GM19025 (cell line): ENCODE results near the gene GRAP2.
"Not testable (repeated sequence)": the region's sequence is repeated elsewhere in the genome, so short reads cannot be mapped to it uniquely, and the experiment has no call there.

Experiments used
- ATAC-seq: cut with Tn5 transposase; IDR thresholded peaks from one replicate; pipeline ENCODE4 v1.9.1; 2021; ENCODE audit warnings: mild to moderate bottlenecking, low read depth, moderate library complexity; ENCODE audit not compliant: unreplicated experiment

Gene GRAP2

GRCh38 chr22:39896313-39896996, 4.4 kb upstream of the GRAP2 start:
- no peak for ATAC-seq

- no peak for ATAC-seq
Observed at GRCh38 chr22:39897841-39898240, 3.0 kb upstream of the GRAP2 start.

GRCh38 chr22:39898997-39899396, 1.9 kb upstream of the GRAP2 start:
- ATAC-seq: no peak

- ATAC-seq: no peak
Observed at GRCh38 chr22:39901565-39902146, 772 bp downstream of the GRAP2 start.

DNA sequence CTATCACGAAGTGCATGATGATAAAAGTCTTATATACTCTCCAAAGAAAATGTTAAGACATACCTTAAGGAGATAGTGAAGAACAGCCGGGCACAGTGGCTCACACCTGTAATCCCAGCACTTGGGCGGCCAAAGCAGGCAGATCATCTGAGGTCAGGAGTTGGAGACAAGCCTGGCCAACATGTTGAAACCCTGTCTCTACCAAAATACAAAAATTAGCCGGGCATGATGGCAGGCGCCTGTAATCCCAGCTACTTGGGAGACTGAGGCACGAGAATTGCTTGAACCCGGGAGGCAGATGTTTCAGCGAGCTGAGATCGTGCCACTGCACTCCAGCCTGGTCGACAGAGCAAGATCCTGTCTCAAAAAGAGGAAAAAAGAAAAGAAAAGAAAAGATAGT, 3.1 kb downstream of the GRAP2 start:
- ATAC-seq: not testable (repeated sequence)

GRCh38 chr22:39904862-39905261, 4.0 kb downstream of the GRAP2 start:
- ATAC-seq: no peak

DNA sequence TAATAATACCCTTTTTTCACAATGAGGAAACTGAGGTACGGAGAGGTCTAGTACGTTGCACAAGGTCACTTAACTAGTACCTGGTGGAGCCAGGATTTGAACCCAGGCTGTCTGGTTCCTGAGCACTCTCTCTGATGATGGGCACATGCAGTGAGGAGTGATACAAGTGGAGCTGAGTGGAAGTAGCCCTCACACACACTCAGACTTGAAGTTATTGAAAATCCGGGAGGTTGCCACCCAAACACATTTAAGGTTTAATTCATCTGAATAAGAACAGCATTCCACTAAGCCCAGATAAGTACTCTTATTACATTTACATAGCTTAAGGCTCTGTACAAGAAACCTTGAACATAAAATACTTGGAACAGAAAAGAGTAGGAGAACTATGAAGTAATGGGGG, 4.8 kb downstream of the GRAP2 start:
- no peak for ATAC-seq

DNA sequence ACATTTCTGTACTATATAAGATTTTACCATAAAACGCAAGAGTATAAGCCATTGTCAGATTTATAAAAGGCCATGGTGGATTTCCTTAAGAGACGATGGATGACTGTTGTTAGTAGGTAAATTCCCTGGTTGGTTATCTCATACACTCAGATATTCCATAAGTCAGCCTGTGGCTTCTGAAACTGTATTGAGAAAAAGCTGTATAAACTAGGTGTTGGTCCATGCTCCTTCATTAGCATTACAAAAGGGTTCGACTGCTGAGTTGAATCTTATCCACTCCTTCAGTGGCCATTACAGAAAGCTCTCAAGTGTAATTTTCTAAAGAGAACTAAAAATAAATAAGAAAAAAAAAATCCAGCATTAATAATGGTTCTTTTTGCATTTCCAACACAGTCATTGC, 5.3 kb downstream of the GRAP2 start:
- no peak for ATAC-seq

GRCh38 chr22:39907047-39907446, 6.2 kb downstream of the GRAP2 start:
- no peak for ATAC-seq

- ATAC-seq: no peak
Observed at GRCh38 chr22:39907605-39908097, 6.8 kb downstream of the GRAP2 start.

DNA sequence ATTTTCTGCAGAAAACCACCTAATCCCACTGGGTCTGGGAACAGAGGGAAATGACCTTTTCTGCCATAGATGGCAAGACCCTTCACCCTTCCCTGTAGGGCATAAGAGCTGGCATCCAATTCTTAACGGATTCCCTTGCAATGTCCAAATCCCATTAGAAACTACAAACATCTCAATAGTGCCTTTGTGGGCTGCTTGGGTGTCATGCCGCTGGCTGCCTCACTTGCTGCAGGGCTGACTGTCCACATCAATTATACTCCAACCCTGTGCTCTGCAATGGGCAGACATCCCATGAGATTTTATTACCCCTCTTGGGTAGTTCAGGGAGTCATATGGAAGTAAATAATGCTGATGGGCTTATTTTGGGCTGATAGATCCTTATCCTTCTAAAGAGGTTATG, 7.3 kb downstream of the GRAP2 start:
- ATAC-seq: no peak

DNA sequence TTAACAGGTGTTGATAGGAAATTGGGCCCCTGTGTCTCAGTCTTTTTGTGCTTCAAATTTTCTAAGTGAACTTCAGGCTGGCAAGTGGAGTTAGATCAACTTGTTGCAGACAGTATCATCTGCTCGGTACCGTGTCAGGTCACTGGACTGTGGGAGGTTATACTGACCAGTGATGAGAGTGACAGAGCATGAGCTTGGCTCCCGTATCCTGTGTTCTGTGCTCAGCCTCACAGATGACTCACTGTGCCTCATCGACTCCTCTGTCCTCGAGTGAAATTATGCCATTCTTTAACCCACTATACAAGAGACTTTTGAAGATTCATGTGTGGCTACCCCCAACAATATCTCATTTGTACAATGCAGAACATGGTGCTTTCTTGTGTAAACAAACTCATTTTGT, 7.9 kb downstream of the GRAP2 start:
- no peak for ATAC-seq

- ATAC-seq: no peak
Observed at GRCh38 chr22:39910876-39911613, 10.2 kb downstream of the GRAP2 start.

- no peak for ATAC-seq
Observed at GRCh38 chr22:39913321-39913720, 12.4 kb downstream of the GRAP2 start.

DNA sequence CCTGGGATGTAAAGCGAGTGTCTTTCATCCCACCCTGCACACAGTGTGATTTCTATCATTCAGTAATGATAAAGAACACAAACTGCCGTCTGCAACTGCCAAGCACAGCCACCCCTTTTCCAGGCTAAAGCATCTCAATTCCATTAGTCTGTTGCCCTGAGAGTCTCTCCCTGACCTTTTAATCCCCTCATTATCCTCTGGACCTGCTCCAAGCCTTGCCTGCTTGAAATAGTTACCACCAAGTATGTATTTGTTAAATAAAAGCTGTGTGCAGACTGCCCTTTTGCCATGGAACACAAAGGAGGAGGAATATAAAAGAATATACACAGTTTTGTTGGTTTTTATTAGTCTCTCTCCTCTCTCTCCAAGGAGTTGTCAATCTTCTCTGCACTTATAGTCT, 13.0 kb downstream of the GRAP2 start:
- no peak for ATAC-seq

GRCh38 chr22:39914584-39914983, 13.7 kb downstream of the GRAP2 start:
- ATAC-seq: no peak

- no peak for ATAC-seq
Observed at GRCh38 chr22:39915295-39915726, 14.4 kb downstream of the GRAP2 start.

DNA sequence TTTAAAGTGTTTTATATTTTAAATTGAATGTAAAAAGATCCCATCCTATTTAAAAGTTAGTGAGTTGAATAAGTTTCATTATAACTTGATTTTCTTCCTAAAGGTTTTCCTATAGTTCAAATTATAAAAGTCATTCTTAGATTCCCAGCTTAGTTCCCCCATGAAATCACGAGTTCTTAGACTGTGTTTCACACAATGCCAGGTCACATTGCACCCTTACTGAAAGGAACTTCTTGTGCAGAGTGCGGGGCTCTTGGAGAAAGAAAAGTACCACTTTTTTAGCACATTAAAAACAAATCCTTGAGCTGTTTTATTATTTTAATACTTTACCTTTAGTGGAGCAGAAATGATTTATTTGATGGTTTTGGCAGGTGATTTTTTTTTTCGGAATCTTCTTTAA, 15.6 kb downstream of the GRAP2 start:
- ATAC-seq: no peak

DNA sequence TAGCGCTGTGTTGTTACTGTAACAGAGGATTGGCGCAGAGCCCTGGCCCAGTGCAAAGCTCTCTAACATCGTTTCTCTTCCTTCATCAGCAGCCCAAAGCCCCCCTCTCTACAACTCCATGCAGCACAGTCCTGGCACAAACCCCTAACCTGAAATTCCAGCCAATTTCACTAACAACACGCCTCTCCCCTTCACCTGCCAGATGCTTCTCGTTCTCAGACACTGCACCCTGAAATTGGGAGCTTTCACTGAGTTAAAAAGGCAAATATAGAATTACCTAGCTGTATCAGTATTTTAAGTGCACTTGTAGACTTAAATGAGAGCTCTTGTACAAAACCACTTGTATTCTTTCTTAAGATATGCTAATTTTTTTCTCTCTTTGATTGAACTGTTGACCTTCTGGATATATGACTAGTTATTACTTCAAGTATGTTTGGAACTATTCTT, 16.3 kb downstream of the GRAP2 start:
- ATAC-seq: no peak

DNA sequence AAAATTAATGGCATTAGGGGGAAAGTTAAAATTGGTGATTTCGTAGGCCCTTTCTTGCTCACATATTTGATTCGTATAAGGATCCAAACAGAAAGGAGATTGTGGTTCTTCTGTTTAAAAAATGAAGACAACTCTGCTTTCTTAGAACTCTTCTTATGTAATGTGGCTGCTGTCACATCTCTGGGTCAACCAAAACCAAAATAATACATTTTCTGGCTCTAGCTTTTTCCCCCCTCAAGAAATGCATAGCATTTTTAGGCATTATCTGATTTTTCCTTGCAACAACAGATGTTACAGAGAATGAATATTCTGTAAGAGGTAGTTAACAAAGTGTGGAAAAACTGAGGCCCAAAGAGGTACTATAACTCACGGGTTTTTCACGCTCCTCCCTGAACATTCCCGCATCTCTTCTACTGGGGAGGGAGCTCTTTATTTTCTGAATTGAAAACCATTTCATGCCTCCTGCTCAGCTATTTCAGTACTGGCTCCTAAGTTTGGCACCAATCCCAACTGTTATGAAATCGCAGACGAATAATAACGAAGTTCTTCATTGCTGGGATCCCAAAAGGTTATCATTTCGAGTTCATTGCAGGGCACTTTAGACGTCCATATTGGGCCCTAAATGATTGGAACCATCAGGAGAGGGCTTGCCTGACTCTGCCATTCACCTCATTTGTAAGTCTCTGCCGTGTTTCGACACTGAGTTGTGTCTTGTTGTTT, 17.1 kb downstream of the GRAP2 start:
- ATAC-seq: no peak
